Type B pancreatic cell (in vitro differentiated cells): ENCODE results near the gene SHC3. TPM values are rescaled to one million over a fixed set of nuclear protein-coding genes. Genes with fewer than 3 reads are reported as not detected.

Source experiments
- DNase-seq: peaks from one replicate; pipeline ENCODE4 v3.0.0; 2021; ENCODE audit warnings: mixed read lengths; ENCODE audit not compliant: unreplicated experiment; ENCODE audit errors: extremely low spot score
- H3K27ac Mint-ChIP-seq: 2 replicates; pipeline ENCODE4 v1.8.0; 2021; ENCODE audit warnings: mild to moderate bottlenecking, mixed read lengths
- H3K27me3 Mint-ChIP-seq: 2 replicates; pipeline ENCODE4 v1.8.0; 2021; ENCODE audit warnings: mixed read lengths
- H3K36me3 Mint-ChIP-seq: 2 replicates; pipeline ENCODE4 v1.8.0; 2021; ENCODE audit warnings: mixed read lengths
- H3K4me1 Mint-ChIP-seq: one replicate; pipeline ENCODE4 v1.8.0; 2021; ENCODE audit warnings: mixed read lengths; ENCODE audit not compliant: unreplicated experiment
- H3K4me3 Mint-ChIP-seq: 2 replicates; pipeline ENCODE4 v1.8.0; 2021; ENCODE audit warnings: mild to moderate bottlenecking, mixed read lengths
- H3K9me3 Mint-ChIP-seq: 2 replicates; pipeline ENCODE4 v1.8.0; 2021; ENCODE audit warnings: mixed read lengths
- total RNA-seq: library from RNA; stranded (reverse); gene quantifications from 2 replicates; pipeline ENCODE4 v1.2.1, GENCODE V29; 2021; ENCODE audit warnings: low replicate concordance
- TF ChIP-seq, protein P1 (sequence below): fragments of 200-600 bp; sonication (generic); conservative IDR thresholded peaks from 2 replicates; pipeline ENCODE4 v1.5.0; 2021; ENCODE audit warnings: antibody characterized with exemption, mild to moderate bottlenecking

Gene SHC3
- total RNA-seq, 1 donor from 2014 or later = 5.3 TPM

- H3K27me3 Mint-ChIP-seq = no peaks in the 10 kb centered on the region
- H3K36me3 Mint-ChIP-seq = no peaks in the 10 kb centered on the region
- no peak overlapping the region for H3K27ac Mint-ChIP-seq
- H3K4me3 Mint-ChIP-seq = no peak overlapping the region
- TF ChIP-seq, protein P1, sequence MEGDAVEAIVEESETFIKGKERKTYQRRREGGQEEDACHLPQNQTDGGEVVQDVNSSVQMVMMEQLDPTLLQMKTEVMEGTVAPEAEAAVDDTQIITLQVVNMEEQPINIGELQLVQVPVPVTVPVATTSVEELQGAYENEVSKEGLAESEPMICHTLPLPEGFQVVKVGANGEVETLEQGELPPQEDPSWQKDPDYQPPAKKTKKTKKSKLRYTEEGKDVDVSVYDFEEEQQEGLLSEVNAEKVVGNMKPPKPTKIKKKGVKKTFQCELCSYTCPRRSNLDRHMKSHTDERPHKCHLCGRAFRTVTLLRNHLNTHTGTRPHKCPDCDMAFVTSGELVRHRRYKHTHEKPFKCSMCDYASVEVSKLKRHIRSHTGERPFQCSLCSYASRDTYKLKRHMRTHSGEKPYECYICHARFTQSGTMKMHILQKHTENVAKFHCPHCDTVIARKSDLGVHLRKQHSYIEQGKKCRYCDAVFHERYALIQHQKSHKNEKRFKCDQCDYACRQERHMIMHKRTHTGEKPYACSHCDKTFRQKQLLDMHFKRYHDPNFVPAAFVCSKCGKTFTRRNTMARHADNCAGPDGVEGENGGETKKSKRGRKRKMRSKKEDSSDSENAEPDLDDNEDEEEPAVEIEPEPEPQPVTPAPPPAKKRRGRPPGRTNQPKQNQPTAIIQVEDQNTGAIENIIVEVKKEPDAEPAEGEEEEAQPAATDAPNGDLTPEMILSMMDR = no peak
- H3K4me1 Mint-ChIP-seq = no peaks in the 10 kb centered on the region
- H3K9me3 Mint-ChIP-seq = no peaks in the 10 kb centered on the region
- no peak for DNase-seq
Measured at GRCh38 chr9:89122949-89123348, 55.7 kb downstream of the SHC3 start.

- no peak overlapping the region for H3K27ac Mint-ChIP-seq
- no peaks in the 10 kb centered on the region for H3K4me1 Mint-ChIP-seq
- H3K27me3 Mint-ChIP-seq = no peaks in the 10 kb centered on the region
- no peak overlapping the region for H3K4me3 Mint-ChIP-seq
- TF ChIP-seq, protein P1 = no peak
- DNase-seq = no peak
- no peaks in the 10 kb centered on the region for H3K36me3 Mint-ChIP-seq
- no peaks in the 10 kb centered on the region for H3K9me3 Mint-ChIP-seq
Measured at GRCh38 chr9:89120704-89121103, 57.9 kb downstream of the SHC3 start.

DNA sequence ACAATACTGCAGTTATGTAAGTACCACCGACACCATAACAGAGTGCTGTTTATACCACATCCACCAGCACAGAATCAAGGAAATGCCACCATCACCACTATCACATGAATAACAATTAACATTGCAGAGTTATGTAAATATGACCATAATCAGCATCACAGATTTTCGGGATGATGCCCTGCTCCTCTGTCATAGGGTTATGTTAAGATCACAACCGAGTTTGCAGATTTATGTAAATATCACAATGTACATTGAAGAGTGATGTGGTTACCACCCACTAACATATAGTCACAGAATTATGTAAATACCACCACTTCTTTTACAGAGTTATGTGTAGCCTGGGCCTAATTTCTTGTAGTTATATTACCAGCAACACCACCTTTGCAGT, 61.8 kb downstream of the SHC3 start:
- H3K27ac Mint-ChIP-seq = no peak overlapping the region
- no peaks in the 10 kb centered on the region for H3K27me3 Mint-ChIP-seq
- TF ChIP-seq, protein P1 = no peak
- no peak for DNase-seq
- H3K9me3 Mint-ChIP-seq = no peaks in the 10 kb centered on the region
- no peak overlapping the region for H3K4me3 Mint-ChIP-seq
- H3K36me3 Mint-ChIP-seq = no peaks in the 10 kb centered on the region
- H3K4me1 Mint-ChIP-seq = no peaks in the 10 kb centered on the region

DNA sequence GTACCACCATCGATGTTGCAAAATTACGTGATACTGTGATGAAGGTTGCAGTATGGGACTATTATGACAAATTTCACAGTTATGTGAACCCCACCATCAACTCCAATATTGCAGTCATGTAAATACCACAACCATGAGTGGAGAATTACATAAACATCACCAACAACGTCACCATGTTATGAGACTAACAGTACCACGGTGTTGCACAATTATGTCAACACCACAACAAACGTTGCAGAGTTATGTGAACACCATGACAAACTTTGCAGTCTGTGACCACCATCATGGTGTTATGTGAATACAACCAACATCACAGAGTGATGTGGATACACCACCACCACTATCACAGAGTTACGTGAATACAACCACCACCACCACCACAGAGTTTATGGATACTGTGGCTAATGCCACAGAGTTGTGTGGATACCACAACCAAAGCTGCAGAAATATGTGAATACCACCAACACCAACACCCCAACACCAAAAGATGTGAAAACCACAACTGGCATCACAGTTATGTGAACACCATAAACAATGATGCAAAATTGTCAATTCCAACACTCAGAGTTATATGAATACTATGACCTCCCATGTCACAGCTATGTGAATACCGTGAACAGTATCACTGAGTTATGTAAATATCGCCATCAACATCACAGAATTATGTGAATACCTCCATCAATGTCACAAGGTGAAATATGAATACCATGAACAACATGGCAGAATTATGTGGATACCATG, 62.4 kb downstream of the SHC3 start:
- no peaks in the 10 kb centered on the region for H3K4me1 Mint-ChIP-seq
- H3K27me3 Mint-ChIP-seq = peaks cover 2% of the 10 kb centered on the region
- no peak overlapping the region for H3K4me3 Mint-ChIP-seq
- TF ChIP-seq, protein P1 = no peak
- no peaks in the 10 kb centered on the region for H3K9me3 Mint-ChIP-seq
- H3K36me3 Mint-ChIP-seq = no peaks in the 10 kb centered on the region
- H3K27ac Mint-ChIP-seq = no peak overlapping the region
- DNase-seq = no peak

DNA sequence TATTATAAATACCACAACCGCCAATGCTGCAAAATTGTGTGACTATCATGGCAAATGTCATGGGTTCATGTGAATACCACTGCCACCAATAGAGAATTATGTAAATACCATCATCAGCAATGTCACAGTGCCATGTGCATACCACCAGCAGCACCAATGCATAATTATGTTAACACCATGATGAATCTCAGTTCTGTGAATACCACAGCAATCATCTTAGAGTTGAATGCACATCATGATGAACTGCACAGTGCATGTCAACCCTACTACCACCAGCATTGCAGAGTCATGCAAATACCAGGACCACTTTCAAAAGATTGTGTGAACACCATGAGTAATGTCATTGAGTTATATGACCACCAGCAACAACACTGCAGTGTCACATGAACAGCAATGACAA, 63.2 kb downstream of the SHC3 start:
- Mint-ChIP-seq H3K27ac (no peak overlapping the region), H3K9me3 (no peaks in the 10 kb centered on the region), H3K27me3 (peaks cover 4% of the 10 kb centered on the region), H3K36me3 (no peaks in the 10 kb centered on the region), H3K4me1 (no peaks in the 10 kb centered on the region), H3K4me3 (no peak overlapping the region)
- no peak for DNase-seq
- TF ChIP-seq, protein P1 = no peak

DNA sequence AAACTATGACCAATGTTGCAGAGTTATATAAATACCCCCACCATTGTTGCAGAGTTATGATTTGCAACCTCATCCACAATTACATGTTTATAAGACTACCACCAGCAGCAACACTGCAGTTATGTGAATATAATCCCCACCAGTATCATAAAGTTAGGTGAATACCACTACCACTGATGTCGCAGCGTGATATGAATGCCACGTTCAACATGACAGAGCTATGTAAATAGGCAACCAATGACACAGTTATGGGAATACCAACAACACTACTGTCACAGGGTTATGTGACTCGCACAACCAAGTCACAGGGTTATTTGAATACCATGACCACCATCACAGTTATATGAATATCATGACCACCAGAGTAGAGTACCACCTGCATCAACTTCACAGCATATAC, 63.9 kb downstream of the SHC3 start:
- TF ChIP-seq, protein P1 = no peak
- Mint-ChIP-seq H3K36me3 (no peaks in the 10 kb centered on the region), H3K9me3 (no peaks in the 10 kb centered on the region)

More for the DNA sequence above, 63.9 kb downstream of the SHC3 start:
- Mint-ChIP-seq H3K4me3 (no peak overlapping the region), H3K27ac (no peak overlapping the region), H3K27me3 (peaks cover 4% of the 10 kb centered on the region), H3K4me1 (no peaks in the 10 kb centered on the region)
- no peak for DNase-seq
